Mesendoderm (in vitro differentiated cells): ENCODE measurements around the gene KHK.
"Not testable (repeated sequence)": the region's sequence is repeated elsewhere in the genome, so short reads cannot be mapped to it uniquely, and the experiment has no call there.

ENCODE experiments used
- DNase-seq: peaks from one replicate; pipeline ENCODE4 v3.0.0; 2013
- H2AK5ac ChIP-seq: 2 replicates; pipeline ENCODE4 v1.6.1; 2013; ENCODE audit warnings: low read length, inconsistent platforms
- H2BK120ac ChIP-seq: 2 replicates; pipeline ENCODE4 v1.6.1; 2013; ENCODE audit warnings: low read depth, mild to moderate bottlenecking, low read length, moderate library complexity, mixed read lengths
- H2BK15ac ChIP-seq: replicated peaks from 2 replicates; pipeline ENCODE4 v1.6.1; 2013; ENCODE audit warnings: low read depth, mild to moderate bottlenecking, moderate library complexity
- H2BK5ac ChIP-seq: 2 replicates; pipeline ENCODE4 v1.6.1; 2013; ENCODE audit warnings: low read length, inconsistent platforms
- H3K18ac ChIP-seq: 2 replicates; pipeline ENCODE4 v1.6.1; 2013; ENCODE audit warnings: mild to moderate bottlenecking, low read length, mixed read lengths
- H3K23ac ChIP-seq: one replicate; pipeline ENCODE4 v1.6.1; 2013; ENCODE audit warnings: low read length
- H3K27ac ChIP-seq: 2 replicates; pipeline ENCODE4 v1.5.1; 2013; ENCODE audit warnings: low read depth, mild to moderate bottlenecking, inconsistent platforms, low read length, moderate library complexity
- H3K27me3 ChIP-seq: 2 replicates; pipeline ENCODE4 v1.6.1; 2013; ENCODE audit warnings: low read length, control low read depth, mild to moderate bottlenecking, inconsistent platforms; ENCODE audit not compliant: insufficient read depth, poor library complexity
- H3K36me3 ChIP-seq: 2 replicates; pipeline ENCODE4 v1.6.1; 2013; ENCODE audit warnings: low read length, inconsistent platforms; ENCODE audit not compliant: control insufficient read depth, insufficient read depth
- H3K4ac ChIP-seq: one replicate; pipeline ENCODE4 v1.6.1; 2013; ENCODE audit warnings: low read depth, mild to moderate bottlenecking, low read length, moderate library complexity
- H3K4me1 ChIP-seq: 2 replicates; pipeline ENCODE4 v1.6.1; 2013; ENCODE audit warnings: low read depth, low read length, inconsistent platforms; ENCODE audit not compliant: control insufficient read depth
- H3K4me2 ChIP-seq: 2 replicates; pipeline ENCODE4 v1.6.1; 2013; ENCODE audit warnings: low read length
- H3K4me3 ChIP-seq: 2 replicates; pipeline ENCODE4 v1.5.1; 2013; ENCODE audit warnings: mild to moderate bottlenecking, low read length
- H3K56ac ChIP-seq: one replicate; pipeline ENCODE4 v1.6.1; 2013; ENCODE audit warnings: low read length
- H3K79me1 ChIP-seq: 2 replicates; pipeline ENCODE4 v1.6.1; 2013; ENCODE audit warnings: low read length, inconsistent platforms
- H3K79me2 ChIP-seq: 2 replicates; pipeline ENCODE4 v1.6.1; 2013; ENCODE audit warnings: mild to moderate bottlenecking, low read length; ENCODE audit not compliant: control insufficient read depth, insufficient read depth
- H3K9ac ChIP-seq: 2 replicates; pipeline ENCODE4 v1.6.1; 2013; ENCODE audit warnings: low read length, inconsistent platforms
- H4K5ac ChIP-seq: one replicate; pipeline ENCODE4 v1.6.1; 2013; ENCODE audit warnings: low read length
- H4K8ac ChIP-seq: one replicate; pipeline ENCODE4 v1.6.1; 2013; ENCODE audit warnings: low read depth, mild to moderate bottlenecking, control low read depth, low read length, moderate library complexity
- WGBS: extraction: QIAGEN DNeasy Blood & Tissue Kit; methylation state at CpG from one replicate; pipeline ENCODE4 v1.1.7; 2013; ENCODE audit warnings: low lambda C conversion rate, missing lambda C conversion rate; ENCODE audit not compliant: insufficient coverage; ENCODE audit errors: extremely low coverage; 5-methylcytosine and 5-hydroxymethylcytosine counted together

The KHK gene

GRCh38 chr2:27071990-27072830 lies 14.4 kb upstream of the KHK start:
- Histone ChIP-seq H2BK120ac (peak overlapping the region; percentile 3), H4K8ac (peak overlapping the region; percentile 78), H3K36me3 (peaks cover 4% of the 10 kb centered on the region), H3K4me2 (peak overlapping the region; percentile 92), H2AK5ac (no peak overlapping the region), H3K56ac (peak overlapping the region; percentile 98), H3K4me1 (peaks cover 2% of the 10 kb centered on the region), H3K27me3 (no peaks in the 10 kb centered on the region), H2BK5ac (peak overlapping the region; percentile 87), H3K4me3 (peak overlapping the region; percentile 71), H3K18ac (peak overlapping the region; percentile 41), H3K79me2 (peaks cover 17% of the 10 kb centered on the region), H3K79me1 (peaks cover 24% of the 10 kb centered on the region), H4K5ac (no peak overlapping the region), H3K27ac (peak overlapping the region; percentile 92), H3K23ac (peak overlapping the region; percentile 100), H3K4ac (peak overlapping the region; percentile 56), H2BK15ac (no peak overlapping the region), H3K9ac (peak overlapping the region; percentile 88)
- DNase-seq: peak; percentile 74
- no CpG with 5 or more reads among the region's 34 CpGs for WGBS

DNA sequence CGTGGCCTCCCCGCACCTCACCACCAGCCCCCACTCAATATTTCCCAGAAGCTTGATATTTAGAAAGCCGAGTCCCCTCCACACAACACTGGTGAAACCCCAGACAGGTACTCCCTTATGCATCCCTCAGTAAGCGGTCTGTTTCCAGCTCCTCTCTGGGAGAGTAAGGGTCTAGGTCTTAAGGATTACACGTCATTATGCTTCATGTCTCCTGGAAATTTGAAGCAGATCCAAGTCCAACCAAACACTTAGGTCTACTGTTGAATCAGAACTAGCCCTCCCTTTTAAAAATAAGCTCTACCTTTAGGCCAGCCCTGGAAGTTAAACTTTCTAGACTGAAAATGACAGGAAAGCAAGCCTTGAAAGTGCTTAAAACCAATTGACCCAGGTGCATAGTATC lies 13.7 kb upstream of the KHK start:
- peak overlapping the region; percentile 92 for H3K27ac ChIP-seq
- no peak overlapping the region for H3K4me2 ChIP-seq

GRCh38 chr2:27073782-27074181 lies 12.8 kb upstream of the KHK start:
- peaks cover 21% of the 10 kb centered on the region for H3K79me1 ChIP-seq
- H3K9ac ChIP-seq: no peak overlapping the region
- H3K27ac ChIP-seq: no peak overlapping the region
- no peaks in the 10 kb centered on the region for H3K27me3 ChIP-seq
- no peak overlapping the region for H3K4me3 ChIP-seq
- peaks cover 17% of the 10 kb centered on the region for H3K79me2 ChIP-seq
- DNase-seq: no peak
- WGBS: no CpG with 5 or more reads among the region's 2 CpGs
- H4K8ac ChIP-seq: no peak overlapping the region
- peaks cover 2% of the 10 kb centered on the region for H3K4me1 ChIP-seq
- peaks cover 2% of the 10 kb centered on the region for H3K36me3 ChIP-seq
- peak overlapping the region; percentile 25 for H3K56ac ChIP-seq
- no peak overlapping the region for H3K4ac ChIP-seq
- H3K23ac ChIP-seq: no peak overlapping the region
- no peak overlapping the region for H3K4me2 ChIP-seq
- peak overlapping the region; percentile 58 for H2AK5ac ChIP-seq
- no peak overlapping the region for H3K18ac ChIP-seq
- H2BK5ac ChIP-seq: no peak overlapping the region
- no peak overlapping the region for H2BK120ac ChIP-seq
- H4K5ac ChIP-seq: no peak overlapping the region
- no peak overlapping the region for H2BK15ac ChIP-seq

More for the DNA sequence above, 13.7 kb upstream of the KHK start:
- H3K9ac ChIP-seq: peak overlapping the region; percentile 88
- H4K8ac ChIP-seq: no peak overlapping the region
- no peaks in the 10 kb centered on the region for H3K27me3 ChIP-seq
- peak overlapping the region; percentile 98 for H3K56ac ChIP-seq
- WGBS: no CpG with 5 or more reads among the region's 5 CpGs
- H3K79me1 ChIP-seq: peaks cover 24% of the 10 kb centered on the region
- H2AK5ac ChIP-seq: no peak overlapping the region
- H2BK5ac ChIP-seq: no peak overlapping the region
- no peak overlapping the region for H2BK15ac ChIP-seq
- peaks cover 17% of the 10 kb centered on the region for H3K79me2 ChIP-seq
- H3K4ac ChIP-seq: no peak overlapping the region
- H3K4me3 ChIP-seq: no peak overlapping the region
- H3K18ac ChIP-seq: peak overlapping the region; percentile 41
- no peak overlapping the region for H2BK120ac ChIP-seq
- H3K36me3 ChIP-seq: peaks cover 4% of the 10 kb centered on the region
- no peak overlapping the region for H3K23ac ChIP-seq
- no peak overlapping the region for H4K5ac ChIP-seq
- peaks cover 2% of the 10 kb centered on the region for H3K4me1 ChIP-seq
- DNase-seq: no peak

DNA sequence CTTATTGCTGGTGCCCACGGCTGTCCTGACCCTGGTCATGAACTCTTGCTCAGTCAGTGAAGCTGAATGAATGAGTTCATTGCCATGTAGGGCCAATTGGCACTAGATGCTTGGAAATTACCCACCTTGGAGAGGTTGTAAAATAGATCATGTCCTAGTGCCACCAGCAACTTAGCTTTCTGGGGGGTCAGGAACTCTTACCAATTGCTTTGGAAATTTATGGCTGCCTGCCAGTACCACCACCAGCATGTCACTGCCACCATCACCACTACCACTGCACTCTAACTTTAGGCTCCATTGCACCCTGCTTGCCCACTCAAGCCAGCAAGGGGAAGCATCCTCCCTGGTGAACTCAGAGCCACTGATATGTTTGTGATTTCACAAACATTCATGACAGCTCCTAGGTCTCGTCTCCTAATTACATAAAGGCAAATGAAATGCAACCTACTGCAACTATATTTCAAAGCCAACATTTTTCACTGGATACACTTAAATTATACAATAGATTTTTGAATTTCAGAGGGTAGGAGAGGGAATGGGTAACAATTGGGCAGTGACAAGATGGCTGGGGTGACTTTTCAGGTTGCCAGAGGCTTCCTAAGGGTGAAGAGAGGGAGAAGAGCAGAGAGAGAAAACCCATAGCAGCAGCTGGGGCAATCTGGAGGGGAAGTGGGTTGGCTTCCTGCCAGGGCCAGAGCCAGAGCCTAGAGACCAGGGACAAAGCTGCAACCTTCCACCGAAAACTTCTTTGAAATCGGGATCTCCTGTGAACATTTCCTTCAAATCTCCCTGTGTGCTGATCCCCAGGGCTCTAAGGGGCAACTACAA lies 11.6 kb upstream of the KHK start:
- H3K79me2 ChIP-seq: peaks cover 12% of the 10 kb centered on the region
- H4K8ac ChIP-seq: no peak overlapping the region
- no peak overlapping the region for H3K18ac ChIP-seq
- H3K27me3 ChIP-seq: no peaks in the 10 kb centered on the region
- H3K27ac ChIP-seq: no peak overlapping the region
- H3K56ac ChIP-seq: no peak overlapping the region
- no peak overlapping the region for H3K23ac ChIP-seq
- peaks cover 2% of the 10 kb centered on the region for H3K4me1 ChIP-seq
- DNase-seq: no peak
- H3K36me3 ChIP-seq: no peaks in the 10 kb centered on the region
- WGBS: no CpG with 5 or more reads among the region's 4 CpGs
- H3K9ac ChIP-seq: no peak overlapping the region
- no peak overlapping the region for H2BK15ac ChIP-seq
- H3K4me3 ChIP-seq: no peak overlapping the region
- no peak overlapping the region for H3K4ac ChIP-seq
- no peak overlapping the region for H2AK5ac ChIP-seq
- H2BK5ac ChIP-seq: no peak overlapping the region
- H4K5ac ChIP-seq: no peak overlapping the region
- no peak overlapping the region for H3K4me2 ChIP-seq
- no peak overlapping the region for H2BK120ac ChIP-seq
- peaks cover 12% of the 10 kb centered on the region for H3K79me1 ChIP-seq

DNA sequence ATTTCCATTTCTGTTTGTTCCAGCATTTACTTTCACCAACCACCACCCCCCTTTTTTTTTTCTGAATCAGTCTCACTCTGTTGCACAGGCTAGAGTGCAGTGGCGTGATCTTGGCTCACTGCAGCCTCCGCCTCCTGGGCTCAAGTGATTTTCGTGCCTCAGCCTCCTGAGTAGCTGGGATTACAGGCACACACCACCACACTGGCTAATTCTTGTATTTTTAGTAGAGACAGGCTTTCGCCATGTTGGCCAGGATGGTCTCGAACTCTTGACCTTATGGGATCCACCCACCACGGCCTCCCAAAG lies 11.1 kb upstream of the KHK start:
- H3K27ac ChIP-seq, H3K4me2 ChIP-seq, H3K79me2 ChIP-seq, H3K4me3 ChIP-seq, H3K23ac ChIP-seq, H3K4me1 ChIP-seq, H3K36me3 ChIP-seq, H2BK120ac ChIP-seq, H3K4ac ChIP-seq, H3K18ac ChIP-seq, H3K56ac ChIP-seq, H2AK5ac ChIP-seq, H2BK15ac ChIP-seq, H2BK5ac ChIP-seq, H4K5ac ChIP-seq, H3K79me1 ChIP-seq, H4K8ac ChIP-seq, H3K9ac ChIP-seq, DNase-seq, H3K27me3 ChIP-seq: not testable (repeated sequence)
- no CpG with 5 or more reads among the region's 6 CpGs for WGBS
